SH-SY5Y (cell line): ENCODE results near the gene HAUS5.

Experiments
- GATA2 ChIP-seq: IDR thresholded peaks from 2 replicates; pipeline ENCODE4 v1.6.1; 2011; ENCODE audit warnings: mild to moderate bottlenecking, low read depth, low read length
- GATA3 ChIP-seq: IDR thresholded peaks from 2 replicates; pipeline ENCODE4 v1.6.1; 2011; ENCODE audit warnings: low read depth, mild to moderate bottlenecking, low read length, moderate library complexity

HAUS5 gene

DNA sequence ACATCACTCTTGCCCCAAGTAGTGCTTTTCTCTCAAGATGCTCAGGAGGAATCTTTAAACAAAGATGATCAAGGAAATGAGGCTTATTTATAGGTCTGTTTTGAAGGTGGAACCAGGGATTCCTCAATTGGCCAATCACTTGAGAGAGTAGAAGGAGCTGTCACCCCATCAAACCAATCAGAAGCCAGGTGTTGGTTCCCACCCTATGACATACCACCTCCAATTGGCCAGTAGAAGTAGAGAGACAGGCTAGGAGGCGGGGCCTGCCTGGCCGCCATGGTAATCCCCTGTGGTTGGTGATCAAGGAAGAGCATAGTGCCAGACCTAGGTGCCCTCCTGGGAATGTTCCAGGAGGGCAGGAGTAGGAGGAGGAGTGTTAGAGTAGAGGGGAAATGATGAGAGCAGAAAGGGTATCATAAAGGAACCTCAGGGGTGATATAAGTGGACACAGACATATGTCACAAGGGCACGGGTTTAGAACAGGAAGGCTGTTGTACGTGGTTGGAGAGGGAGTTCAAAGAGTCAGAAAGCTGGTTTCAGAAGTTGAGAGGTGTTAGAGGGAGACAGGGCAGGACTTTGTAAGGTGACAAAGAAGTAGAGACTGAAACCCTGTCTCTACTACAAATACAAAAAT, 16.1 kb upstream of the HAUS5 start:
- TF ChIP-seq GATA3 (no peak), GATA2 (no peak)

GRCh38 chr19:35601971-35602370, 10.6 kb upstream of the HAUS5 start:
- no peak for TF ChIP-seq GATA2
- TF ChIP-seq GATA3 = no peak

DNA sequence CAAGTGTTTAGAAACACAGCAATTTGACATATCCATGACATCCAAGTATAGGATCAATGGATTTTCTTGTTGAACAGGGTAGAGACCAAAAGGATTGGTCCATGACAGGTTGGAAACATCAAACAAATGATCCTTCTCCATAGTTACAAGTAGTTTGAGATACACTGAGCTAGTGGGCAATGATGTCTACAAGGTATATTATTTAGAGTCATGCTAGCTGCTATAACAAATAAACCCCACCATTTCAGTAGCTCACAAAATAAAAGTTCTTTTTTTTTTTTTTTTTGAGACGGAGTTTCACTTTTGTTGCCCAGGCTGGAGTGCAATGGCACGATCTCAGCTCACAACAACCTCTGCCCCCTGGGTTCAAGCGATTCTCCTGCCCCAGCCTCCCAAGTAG, 4.9 kb upstream of the HAUS5 start:
- TF ChIP-seq GATA3 = no peak
- TF ChIP-seq GATA2 = no peak

GRCh38 chr19:35608251-35608650, 4.3 kb upstream of the HAUS5 start:
- TF ChIP-seq GATA3 (no peak), GATA2 (no peak)

DNA sequence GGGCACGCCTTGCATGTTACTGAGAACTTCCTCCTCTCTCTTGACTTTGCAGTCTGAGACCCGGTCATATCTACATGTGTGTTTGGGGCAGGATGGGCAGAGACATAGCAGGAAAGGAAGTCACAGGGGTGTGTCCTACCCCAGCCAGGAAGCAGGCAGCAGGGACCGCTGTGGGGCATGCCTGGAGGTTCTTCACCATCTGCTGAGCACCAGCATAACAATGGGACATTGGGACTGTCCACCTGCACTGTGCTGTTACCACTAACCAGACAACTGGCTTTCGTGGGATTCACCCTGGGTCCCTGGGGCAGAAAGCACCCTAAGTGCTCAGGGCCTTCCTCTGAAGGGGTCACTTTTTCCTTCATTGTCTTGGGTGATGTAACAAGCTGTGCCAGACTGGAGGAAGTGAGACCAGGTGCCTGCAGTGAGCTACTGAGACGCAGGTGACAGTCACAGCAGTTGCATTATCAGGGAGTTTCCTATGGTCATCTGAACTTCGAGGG, 2.6 kb upstream of the HAUS5 start:
- TF ChIP-seq GATA2 (no peak), GATA3 (no peak)

DNA sequence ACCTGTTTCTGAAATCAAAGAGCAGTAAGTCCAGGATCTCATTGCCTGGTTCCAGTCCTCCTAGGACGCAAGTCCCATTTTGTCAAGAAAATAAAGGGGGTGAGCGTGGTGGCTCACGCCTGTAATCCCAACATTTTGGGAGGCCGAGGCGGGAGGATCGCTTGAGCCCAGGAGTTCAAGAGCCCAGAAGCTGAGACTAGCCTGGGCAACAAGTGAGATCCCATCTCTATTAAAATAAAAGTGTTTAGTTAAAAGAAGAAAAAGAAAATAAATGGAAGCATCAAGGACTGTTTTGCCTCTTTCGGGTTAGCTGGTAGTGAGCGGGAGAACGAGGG, 344 bp upstream of the HAUS5 start:
- TF ChIP-seq GATA2 (no peak), GATA3 (no peak)

DNA sequence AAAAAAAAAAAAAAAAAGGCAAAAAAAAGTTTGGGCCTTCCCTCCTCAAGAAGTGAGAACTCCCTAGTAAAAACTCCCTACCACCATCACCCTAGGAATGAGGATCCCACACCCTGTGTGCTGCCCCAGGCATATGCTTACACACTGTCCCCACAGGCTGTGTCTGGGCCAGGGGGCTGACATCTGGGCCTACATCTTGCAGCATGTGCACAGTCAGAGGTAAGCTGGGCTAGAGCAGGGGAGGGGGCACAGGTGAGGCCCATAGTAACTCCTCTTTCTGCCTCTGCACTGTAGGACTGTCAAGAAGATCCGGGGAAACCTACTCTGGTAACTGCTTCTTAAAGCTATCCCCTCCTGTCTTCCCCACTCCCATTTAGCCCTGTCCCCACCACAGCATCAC, 1.0 kb downstream of the HAUS5 start:
- TF ChIP-seq GATA3 (no peak), GATA2 (no peak)

DNA sequence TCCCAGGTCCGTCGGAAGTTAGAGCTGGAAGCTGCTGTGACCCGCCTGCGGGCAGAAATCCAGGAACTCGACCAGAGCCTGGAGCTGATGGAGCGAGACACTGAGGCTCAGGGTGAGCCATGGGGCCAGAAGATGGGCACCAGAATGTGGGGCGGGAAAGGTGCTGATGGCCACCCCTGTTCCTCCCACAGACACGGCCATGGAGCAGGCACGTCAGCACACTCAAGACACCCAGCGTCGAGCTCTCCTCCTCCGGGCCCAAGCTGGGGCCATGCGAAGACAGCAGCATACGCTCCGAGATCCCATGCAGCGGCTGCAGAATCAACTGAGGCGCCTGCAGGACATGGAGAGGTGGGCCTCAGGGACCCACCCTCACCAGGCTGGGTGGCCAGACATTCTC, 2.5 kb downstream of the HAUS5 start:
- TF ChIP-seq GATA3 = no peak

- no peak for TF ChIP-seq GATA3
- no peak for TF ChIP-seq GATA2
Measured at GRCh38 chr19:35618857-35619256, 6.3 kb downstream of the HAUS5 start.

GRCh38 chr19:35619290-35619923, 6.9 kb downstream of the HAUS5 start:
- TF ChIP-seq GATA3 (no peak), GATA2 (no peak)

DNA sequence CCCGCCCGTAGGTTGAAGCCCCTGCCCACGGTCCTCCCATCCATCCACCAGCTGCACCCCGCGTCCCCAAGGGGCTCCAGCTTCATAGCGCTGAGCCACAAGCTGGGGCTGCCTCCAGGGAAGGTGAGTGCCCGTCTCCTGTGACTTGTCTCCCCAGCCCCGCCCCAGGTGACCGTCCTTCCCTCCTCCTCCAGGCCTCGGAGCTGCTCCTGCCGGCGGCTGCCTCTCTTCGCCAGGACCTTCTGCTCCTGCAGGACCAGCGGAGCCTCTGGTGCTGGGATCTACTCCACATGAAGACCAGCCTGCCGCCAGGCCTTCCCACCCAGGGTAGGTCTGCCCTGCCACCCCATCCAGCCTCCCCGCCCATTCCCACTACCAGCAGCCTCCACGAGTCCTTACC, 7.5 kb downstream of the HAUS5 start:
- TF ChIP-seq GATA3 (no peak), GATA2 (no peak)

DNA sequence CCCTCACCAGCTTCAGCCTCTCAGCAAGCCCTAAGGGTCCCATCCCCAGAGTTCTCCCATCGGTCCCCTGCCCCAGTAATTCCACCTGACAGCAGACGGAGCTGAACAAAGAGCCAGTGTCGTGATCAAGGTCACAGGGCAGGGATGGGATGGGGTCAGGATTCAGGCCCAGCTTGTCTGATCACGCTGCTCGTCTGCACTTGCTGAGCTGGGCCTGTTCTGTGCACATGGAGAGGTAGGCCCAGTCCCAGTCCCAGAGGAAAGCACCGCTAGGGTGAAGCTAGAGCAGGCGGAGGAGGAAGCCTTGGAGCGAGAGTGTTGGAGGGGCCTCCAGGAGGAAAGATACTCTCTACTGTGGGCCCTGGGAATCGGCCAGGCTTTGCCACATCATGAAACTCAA, 9.2 kb downstream of the HAUS5 start:
- TF ChIP-seq GATA2 = no peak
- no peak for TF ChIP-seq GATA3

DNA sequence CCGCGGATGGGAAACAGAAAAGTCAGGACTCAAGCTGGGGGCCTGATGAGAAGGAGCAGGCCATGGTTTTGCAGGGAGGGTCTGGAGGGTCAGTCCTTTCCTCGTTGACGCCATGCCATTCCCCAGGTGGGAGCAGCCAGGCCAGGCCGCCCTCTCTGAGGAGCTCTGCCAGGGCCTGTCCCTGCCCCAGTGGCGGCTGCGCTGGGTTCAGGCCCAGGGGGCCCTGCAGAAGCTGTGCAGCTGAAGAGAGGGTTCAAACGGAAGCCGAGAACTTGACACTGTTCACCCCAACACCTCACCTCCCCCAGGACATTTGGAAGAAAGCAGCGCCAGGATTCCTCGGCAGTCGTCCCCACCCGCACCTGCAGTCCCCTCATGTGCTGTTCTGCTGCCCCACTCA, 10.2 kb downstream of the HAUS5 start:
- TF ChIP-seq GATA3 = no peak
- TF ChIP-seq GATA2 = no peak

DNA sequence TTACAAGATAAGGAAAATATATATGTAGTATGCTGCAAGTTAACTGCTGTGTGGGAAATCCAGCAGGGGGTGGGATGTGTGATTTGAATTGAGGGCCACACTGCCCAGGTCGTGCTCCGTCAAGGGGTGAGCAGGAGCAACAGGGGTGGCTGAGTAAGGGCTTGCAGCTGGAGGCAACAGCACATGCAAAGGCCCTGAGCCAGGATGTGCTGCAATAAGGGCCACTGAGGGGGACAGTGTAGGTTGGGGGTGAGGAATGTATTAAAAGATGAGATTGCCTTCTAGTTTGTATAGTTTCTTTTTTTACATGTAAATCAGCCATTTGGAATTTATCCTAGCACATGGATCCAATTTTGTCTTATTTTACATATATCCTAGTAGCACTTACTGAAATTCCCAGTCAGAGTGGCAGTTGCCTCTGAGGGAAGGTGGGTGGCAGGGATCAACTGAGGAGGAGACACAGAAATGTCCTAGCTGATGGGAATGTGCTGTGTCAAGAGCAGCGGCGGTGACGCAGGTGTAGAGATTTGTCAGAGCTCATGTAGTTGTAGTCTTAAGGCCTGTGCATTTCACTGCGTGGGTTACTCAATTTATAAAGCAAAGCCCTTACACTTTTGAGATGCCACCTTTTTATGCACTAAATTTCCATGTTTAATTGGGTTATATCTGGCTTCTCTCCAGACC, 10.9 kb downstream of the HAUS5 start:
- TF ChIP-seq GATA2 = no peak
- no peak for TF ChIP-seq GATA3

DNA sequence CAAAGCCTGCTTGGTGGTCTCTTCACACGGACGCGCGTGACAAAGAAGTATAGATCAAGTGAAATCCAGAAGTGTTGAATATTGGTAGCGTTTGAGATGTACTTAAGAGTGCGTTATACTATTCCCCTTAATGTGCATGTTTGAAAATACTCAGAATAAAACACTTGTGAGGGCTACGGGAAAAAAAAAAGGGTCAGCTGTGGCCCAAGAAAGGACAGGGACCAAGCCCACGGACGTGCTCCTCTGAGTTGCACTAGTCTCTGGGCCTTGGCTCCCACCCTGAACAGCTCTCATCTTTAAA, 15.7 kb downstream of the HAUS5 start:
- TF ChIP-seq GATA3 (no peak), GATA2 (no peak)
